Sigmoid colon (tissue), 7 donors: ENCODE data around the gene IGF2R. TPM values are rescaled to one million over a fixed set of nuclear protein-coding genes. Genes with fewer than 3 reads are reported as not detected.

Source experiments
- DNase-seq: peaks from one replicate; pipeline ENCODE4 v3.0.0-alpha.2; 2019
- H3K27ac ChIP-seq, 4 donors: fragments of 200-600 bp; sonication (generic); one replicate each; pipeline ENCODE4 v1.5.1; 2016 to 2019; ENCODE audit warnings: mild to moderate bottlenecking in 1 of 4
- H3K27me3 ChIP-seq, 3 donors: fragments of 200-600 bp; sonication (generic); one replicate each; pipeline ENCODE4 v1.5.1; 2019; ENCODE audit warnings: mild to moderate bottlenecking in 1 of 3
- H3K36me3 ChIP-seq, 4 donors: fragments of 200-600 bp; sonication (generic); one replicate each; pipeline ENCODE4 v1.5.1; 2016 to 2019
- H3K4me1 ChIP-seq, 4 donors: fragments of 200-600 bp; sonication (generic); one replicate each; pipeline ENCODE4 v1.5.1; 2017 to 2019
- H3K4me3 ChIP-seq, 4 donors: fragments of 200-600 bp; sonication (generic); one replicate each; pipeline ENCODE4 v1.5.1; 2017 to 2019; ENCODE audit warnings: mild to moderate bottlenecking in 2 of 4, moderate library complexity in 1 of 4
- H3K9me3 ChIP-seq, 4 donors: fragments of 200-600 bp in 3 of 4; sonication (generic) in 3 of 4; one replicate each; pipeline versions ENCODE4 v1.5.1 to v1.6.1; 2013 to 2019
- EP300 ChIP-seq, 4 donors: sonication (generic); formaldehyde crosslinking; IDR thresholded peaks; one replicate each; pipeline ENCODE4 v1.6.1; 2017; ENCODE audit warnings: antibody characterized with exemption in 4 of 4
- POLR2A ChIP-seq, 2 donors: fragments of 450-650 bp; IDR thresholded peaks; one replicate each; pipeline ENCODE4 v1.6.1; 2016; ENCODE audit warnings: antibody characterized with exemption in 2 of 2, mild to moderate bottlenecking in 2 of 2, moderate library complexity in 2 of 2
- POLR2AphosphoS5 ChIP-seq, 4 donors: sonication (generic); formaldehyde crosslinking; IDR thresholded peaks; one replicate each; pipeline ENCODE4 v1.6.1; 2017; ENCODE audit warnings: antibody characterized with exemption in 4 of 4
- WGBS, 2 donors: extraction: QIAGEN DNeasy Blood & Tissue Kit; methylation state at CpG; one replicate each; pipeline ENCODE4 v1.1.7; 2013; 5-methylcytosine and 5-hydroxymethylcytosine counted together
- intact Hi-C: fragments of 100-400 bp; cut with DNase I; formaldehyde crosslinking; loops from one replicate; pipeline ENCODE4 v1.15.1; 2023
- polyA plus RNA-seq, 3 donors: library from polyadenylated mRNA; stranded (reverse); fragments of 200-250 nt; gene quantifications; one replicate each; pipeline ENCODE4 v1.2.3, GENCODE V29; 2013
- total RNA-seq, 4 donors: library from RNA; depleted of rRNA; stranded (reverse); fragments of >200 nt; gene quantifications; one replicate each; pipeline ENCODE4 v1.1.0, GENCODE V29; 2016
- TF ChIP-seq, protein P1 (sequence below), 4 experiments: fragments of 450-650 bp in 3 of 4; fragments of 200-600 bp in 1 of 4; IDR thresholded peaks; one replicate each; pipeline ENCODE4 v1.5.1; 2016 to 2019; ENCODE audit warnings: antibody characterized with exemption in 4 of 4, mild to moderate bottlenecking in 3 of 4, moderate library complexity in 2 of 4
- donor health status: healthy with polysubstance abuse.
- donor health status: Bipolar disorder and iron deficiency.
- donor health status: healthy.

Gene IGF2R
- total and polyA plus RNA-seq, 7 donors, result 3.6 to 80.9 (median 41.3) TPM

DNA sequence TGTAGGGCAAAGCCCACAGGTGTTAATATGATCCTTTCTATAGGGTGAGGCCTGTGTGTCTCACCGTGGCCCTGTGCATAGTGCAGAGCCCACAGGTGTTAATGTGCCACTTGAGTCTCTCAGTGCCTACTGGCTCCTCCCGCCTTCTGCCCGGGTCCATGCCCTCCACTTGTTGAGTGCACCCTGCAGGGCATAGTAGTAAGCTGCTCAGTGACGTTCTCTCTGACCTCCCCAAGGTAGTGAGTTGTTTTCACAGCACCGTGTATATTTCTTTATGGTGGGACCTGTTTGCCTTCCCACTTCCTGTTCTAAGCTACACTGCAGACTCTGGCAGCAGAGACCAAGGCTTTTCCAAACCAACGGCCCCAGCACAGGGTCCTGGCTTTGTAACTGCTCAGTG is 88.2 kb downstream of the IGF2R start:
- intact Hi-C loops, result no loop called here
- TF ChIP-seq, protein P1, sequence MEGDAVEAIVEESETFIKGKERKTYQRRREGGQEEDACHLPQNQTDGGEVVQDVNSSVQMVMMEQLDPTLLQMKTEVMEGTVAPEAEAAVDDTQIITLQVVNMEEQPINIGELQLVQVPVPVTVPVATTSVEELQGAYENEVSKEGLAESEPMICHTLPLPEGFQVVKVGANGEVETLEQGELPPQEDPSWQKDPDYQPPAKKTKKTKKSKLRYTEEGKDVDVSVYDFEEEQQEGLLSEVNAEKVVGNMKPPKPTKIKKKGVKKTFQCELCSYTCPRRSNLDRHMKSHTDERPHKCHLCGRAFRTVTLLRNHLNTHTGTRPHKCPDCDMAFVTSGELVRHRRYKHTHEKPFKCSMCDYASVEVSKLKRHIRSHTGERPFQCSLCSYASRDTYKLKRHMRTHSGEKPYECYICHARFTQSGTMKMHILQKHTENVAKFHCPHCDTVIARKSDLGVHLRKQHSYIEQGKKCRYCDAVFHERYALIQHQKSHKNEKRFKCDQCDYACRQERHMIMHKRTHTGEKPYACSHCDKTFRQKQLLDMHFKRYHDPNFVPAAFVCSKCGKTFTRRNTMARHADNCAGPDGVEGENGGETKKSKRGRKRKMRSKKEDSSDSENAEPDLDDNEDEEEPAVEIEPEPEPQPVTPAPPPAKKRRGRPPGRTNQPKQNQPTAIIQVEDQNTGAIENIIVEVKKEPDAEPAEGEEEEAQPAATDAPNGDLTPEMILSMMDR (IDR thresholded peaks at IDR 0.05), result no peak
- TF ChIP-seq EP300 (IDR thresholded peaks at IDR 0.05) (no peak), POLR2A (IDR thresholded peaks at IDR 0.05) (no peak), POLR2AphosphoS5 (IDR thresholded peaks at IDR 0.05) (no peak)
- H3K27ac ChIP-seq, result no peak overlapping the region
- no peaks in the 10 kb centered on the region for H3K9me3 ChIP-seq
- no peak overlapping the region for H3K4me3 ChIP-seq
- no peak for DNase-seq
- H3K4me1 ChIP-seq, result no peaks in the 10 kb centered on the region
- peaks cover 19 to 99% (median 49%) of the 10 kb centered on the region in 4 donors for H3K36me3 ChIP-seq
- WGBS, 2 donors, result 19 to 53% methylated on average over 6 of the region's 6 CpGs
- no peaks in the 10 kb centered on the region for H3K27me3 ChIP-seq

DNA sequence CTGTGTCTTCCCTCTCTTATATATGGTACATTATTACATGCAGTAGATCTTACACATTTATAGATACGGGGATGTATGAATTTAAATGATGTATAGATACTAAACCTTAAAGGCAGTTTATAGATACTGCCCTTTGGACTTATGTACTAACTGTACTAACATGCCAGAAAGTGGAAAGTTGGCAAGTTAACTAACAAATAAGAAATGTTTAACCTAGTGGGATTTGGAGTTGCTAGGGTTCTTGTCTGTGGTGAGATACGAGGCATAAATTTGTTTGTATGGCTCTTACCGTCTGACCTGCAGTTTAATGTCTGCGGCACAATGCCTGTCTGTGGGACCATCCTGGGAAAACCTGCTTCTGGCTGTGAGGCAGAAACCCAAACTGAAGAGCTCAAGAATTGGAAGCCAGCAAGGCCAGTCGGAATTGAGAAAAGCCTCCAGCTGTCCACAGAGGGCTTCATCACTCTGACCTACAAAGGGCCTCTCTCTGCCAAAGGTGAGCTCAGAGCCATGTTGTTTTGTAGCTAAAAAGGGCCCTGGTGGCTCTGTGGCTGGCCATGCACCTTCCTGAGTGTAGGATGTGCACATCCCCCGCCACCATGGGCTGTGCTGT is 89.8 kb downstream of the IGF2R start:
- no peaks in the 10 kb centered on the region for H3K27me3 ChIP-seq
- intact Hi-C loops, result no loop called here
- H3K9me3 ChIP-seq, result no peaks in the 10 kb centered on the region
- no peak overlapping the region for H3K27ac ChIP-seq
- no peaks in the 10 kb centered on the region for H3K4me1 ChIP-seq
- H3K36me3 ChIP-seq, result peaks cover 19 to 98% (median 59%) of the 10 kb centered on the region in 4 donors
- DNase-seq, result no peak
- WGBS, 2 donors, result 34 to 76% methylated on average over 6 of the region's 6 CpGs
- TF ChIP-seq POLR2A (IDR thresholded peaks at IDR 0.05) (no peak), POLR2AphosphoS5 (IDR thresholded peaks at IDR 0.05) (no peak), EP300 (IDR thresholded peaks at IDR 0.05) (no peak)
- TF ChIP-seq, protein P1 (IDR thresholded peaks at IDR 0.05), result no peak
- H3K4me3 ChIP-seq, result no peak overlapping the region

DNA sequence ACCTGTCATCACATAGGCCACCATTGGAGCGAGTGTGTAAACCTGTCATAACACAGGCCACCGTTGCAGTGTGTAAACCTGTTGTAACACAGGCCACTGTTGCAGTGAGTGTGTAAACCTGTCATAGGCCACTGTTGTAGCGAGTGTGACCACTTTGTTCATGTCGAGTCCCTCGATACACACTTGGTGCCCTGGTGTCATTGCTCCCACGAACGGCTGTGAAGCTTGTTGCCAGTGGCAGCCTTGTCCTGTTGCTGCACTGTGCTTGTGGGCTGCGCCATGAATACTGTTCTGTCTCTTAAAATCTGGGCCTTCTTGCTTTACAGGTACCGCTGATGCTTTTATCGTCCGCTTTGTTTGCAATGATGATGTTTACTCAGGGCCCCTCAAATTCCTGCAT is 91.3 kb downstream of the IGF2R start:
- H3K4me3 ChIP-seq, result no peak overlapping the region
- H3K9me3 ChIP-seq, result no peaks in the 10 kb centered on the region
- DNase-seq, result no peak
- TF ChIP-seq POLR2A (IDR thresholded peaks at IDR 0.05) (no peak), POLR2AphosphoS5 (IDR thresholded peaks at IDR 0.05) (no peak), EP300 (IDR thresholded peaks at IDR 0.05) (no peak)
- TF ChIP-seq, protein P1 (IDR thresholded peaks at IDR 0.05), result no peak
- 95% methylated on average over 11 of the region's 11 CpGs for WGBS, 2 donors
- no peaks in the 10 kb centered on the region for H3K4me1 ChIP-seq
- H3K27me3 ChIP-seq, result no peaks in the 10 kb centered on the region
- intact Hi-C loops, result no loop called here
- H3K27ac ChIP-seq, result no peak overlapping the region
- H3K36me3 ChIP-seq, result peaks cover 19 to 98% (median 70%) of the 10 kb centered on the region in 4 donors

DNA sequence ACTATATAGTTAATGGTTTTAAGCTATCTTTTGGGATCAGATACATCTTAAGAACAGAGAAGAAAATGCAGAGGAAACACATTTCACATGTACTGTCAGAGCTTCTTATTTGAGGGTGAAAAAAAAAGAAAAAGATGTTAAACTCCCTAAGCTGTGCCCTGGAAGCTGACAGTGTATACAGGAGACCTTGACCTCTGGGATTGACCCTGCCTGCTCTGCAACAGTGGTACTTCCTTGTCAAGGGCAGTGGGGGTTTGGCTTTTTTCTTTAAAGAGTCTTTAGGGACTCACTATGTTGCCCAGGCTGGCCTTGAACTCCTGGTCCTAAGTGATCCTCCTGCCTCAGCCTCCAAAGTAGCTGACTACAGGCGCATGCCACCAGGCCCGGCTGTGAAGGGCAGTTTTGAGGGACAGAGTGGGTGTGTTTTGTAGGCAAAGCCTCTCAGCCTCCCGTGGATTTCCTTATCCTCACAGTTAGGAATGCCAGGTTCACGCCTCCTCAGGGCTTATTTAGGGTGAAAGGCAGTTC is 92.1 kb downstream of the IGF2R start:
- DNase-seq, result no peak
- Histone ChIP-seq H3K4me1 (no peaks in the 10 kb centered on the region), H3K4me3 (no peak overlapping the region), H3K27ac (no peak overlapping the region), H3K36me3 (peaks cover 19 to 93% (median 67%) of the 10 kb centered on the region in 4 donors), H3K27me3 (no peaks in the 10 kb centered on the region), H3K9me3 (no peaks in the 10 kb centered on the region)
- TF ChIP-seq POLR2AphosphoS5 (IDR thresholded peaks at IDR 0.05) (no peak), EP300 (IDR thresholded peaks at IDR 0.05) (no peak), POLR2A (IDR thresholded peaks at IDR 0.05) (no peak)
- TF ChIP-seq, protein P1 (IDR thresholded peaks at IDR 0.05), result no peak
- WGBS, 2 donors, result 80 to 88% methylated on average over 4 of the region's 4 CpGs
- intact Hi-C loops, result no loop called here
